ENCODE results near the gene SEC61B.

- TF ChIP-seq CTCF (IDR thresholded peaks at IDR 0.05) (no peak), POLR2AphosphoS5 (IDR thresholded peaks at IDR 0.05) (no peak)
Observed at GRCh38 chr9:99189186-99189585, 32.9 kb upstream of the SEC61B start.
